Bronchial epithelial cell (primary cell): ENCODE results near the gene IMPACT. TPM values are rescaled to one million over a fixed set of nuclear protein-coding genes. Genes with fewer than 3 reads are reported as not detected.

Experiments
- DNase-seq: peaks from one replicate; pipeline ENCODE4 v3.0.0-alpha.2; 2010; ENCODE audit warnings: low read depth
- FAIRE-seq: peaks from 2 replicates; lab custom pipeline; 2011; peaks lifted over from hg19 to GRCh38; lab: Jason Lieb, UNC
- H3K27me3 ChIP-seq: 2 replicates; pipeline ENCODE4 v1.5.1; 2011; ENCODE audit warnings: low read length; ENCODE audit not compliant: control insufficient read depth, insufficient read depth
- H3K36me3 ChIP-seq: 2 replicates; pipeline ENCODE4 v1.5.1; 2011; ENCODE audit warnings: low read length; ENCODE audit not compliant: control insufficient read depth, insufficient read depth
- H3K4me3 ChIP-seq: 2 replicates; pipeline ENCODE4 v1.5.1; 2011; ENCODE audit warnings: mild to moderate bottlenecking, low read depth, low read length, control low read depth
- CTCF ChIP-seq: IDR thresholded peaks from 2 replicates; pipeline ENCODE4 v1.5.1; 2011; ENCODE audit warnings: mild to moderate bottlenecking, moderate library complexity, low read length, control low read depth, inconsistent platforms; ENCODE audit not compliant: insufficient read depth, severe bottlenecking
- total RNA-seq: library from RNA; depleted of rRNA; stranded (reverse); fragments of >200 nt; gene quantifications from 2 replicates; pipeline ENCODE4 v1.2.1, GENCODE V29; 2014

IMPACT gene
- total RNA-seq, 1 donor from 2014 or later = 24.5 TPM

DNA sequence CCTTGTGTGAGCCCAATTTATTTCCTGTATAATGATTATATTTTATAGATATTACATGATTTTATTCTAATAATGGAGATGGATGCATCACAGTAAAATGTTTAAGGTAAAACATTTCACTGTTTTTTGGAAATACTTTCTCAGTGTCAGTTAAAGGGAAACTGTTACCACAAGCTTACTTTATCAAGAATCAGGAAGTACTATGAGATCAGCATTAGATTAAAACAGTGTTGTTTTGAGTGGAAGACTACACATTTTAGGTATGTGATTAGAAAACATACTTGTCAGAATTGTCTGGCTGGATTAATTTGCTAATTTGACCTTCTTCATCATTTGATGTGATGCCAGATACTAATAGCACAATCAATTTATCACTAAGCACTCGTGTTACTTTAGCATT, 33.9 kb downstream of the IMPACT start, which contains the start of gene HRH4:
Gene HRH4, plus strand, starts transcription at position 250 of the 400 bp plus-strand sequence. Its CDS starts 92 bp downstream, at position 342.
- Histone ChIP-seq H3K4me3 (no peak within 1 kb of the TSS), H3K36me3 (no peaks in the 10 kb centered on the region), H3K27me3 (no peaks in the 10 kb centered on the region)
- no peak for TF ChIP-seq CTCF
- FAIRE-seq = no peak
- no peak for DNase-seq

DNA sequence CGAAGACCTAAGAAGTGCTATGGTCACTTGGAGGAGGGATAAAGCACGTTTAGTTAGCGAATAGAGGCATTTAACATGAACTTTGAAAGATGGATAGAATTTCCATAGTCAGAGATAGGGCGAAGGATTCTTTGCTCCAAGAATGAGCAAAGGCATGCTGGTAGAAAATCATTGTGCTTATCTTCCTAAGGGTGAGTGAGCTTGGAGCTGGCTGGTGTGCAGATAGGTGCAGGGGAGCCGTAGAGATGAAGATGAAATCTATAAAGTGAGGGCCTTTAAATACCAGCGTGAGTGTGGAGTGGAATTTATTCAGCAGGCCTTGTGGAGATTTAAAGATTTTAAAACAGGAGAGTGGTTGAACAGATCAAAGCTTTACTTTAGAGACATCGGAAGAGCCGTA, 35.5 kb downstream of the IMPACT start:
- no peak for TF ChIP-seq CTCF
- FAIRE-seq = no peak
- H3K27me3 ChIP-seq = no peaks in the 10 kb centered on the region

DNA sequence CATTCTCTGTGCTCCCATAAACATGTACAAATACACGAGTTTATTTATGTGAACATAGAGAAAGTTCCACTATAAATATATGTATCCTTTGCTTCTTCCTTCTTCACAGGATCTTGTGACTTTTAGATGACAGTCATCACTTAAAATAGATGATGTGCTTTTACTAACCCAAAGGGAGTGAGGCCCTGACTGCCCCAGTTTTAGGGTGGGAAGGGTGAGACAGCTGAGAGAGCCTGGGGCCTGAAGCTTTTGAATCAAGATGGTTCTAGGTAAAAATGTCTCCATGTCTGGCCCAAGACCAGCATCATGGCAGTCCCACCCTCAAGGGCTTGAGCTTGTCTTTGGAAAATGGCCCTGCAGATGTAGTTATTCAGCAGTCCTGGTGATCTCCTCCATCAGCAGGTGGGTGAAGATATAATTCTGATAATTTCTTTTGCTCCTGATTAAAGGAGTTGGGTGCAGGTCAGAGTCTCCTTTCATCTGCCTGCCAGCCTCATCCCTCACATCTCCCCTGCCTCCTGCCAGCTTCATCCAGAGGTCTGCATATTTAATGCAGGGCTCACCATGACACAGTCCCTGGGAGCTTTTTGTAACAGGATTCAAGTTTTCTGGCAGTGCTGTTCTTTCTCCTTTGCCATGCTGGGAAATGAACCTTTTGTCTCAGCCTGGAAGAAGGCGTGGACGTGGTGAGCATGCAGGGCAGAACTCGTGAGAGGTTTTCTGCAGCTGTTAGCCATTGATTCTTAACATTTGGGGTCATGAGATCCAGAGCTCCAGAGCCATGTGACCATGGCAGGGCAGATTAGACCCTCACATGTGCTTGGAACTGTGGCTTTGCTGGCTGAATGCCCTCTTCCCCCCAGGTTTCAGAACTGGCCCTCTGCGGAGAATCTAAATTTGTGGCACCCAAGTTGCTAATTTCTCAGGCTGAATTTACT, 36.6 kb downstream of the IMPACT start:
- no peak for DNase-seq
- no peaks in the 10 kb centered on the region for H3K27me3 ChIP-seq
- H3K4me3 ChIP-seq = no peak overlapping the region
- TF ChIP-seq CTCF = no peak
- peak; percentile 32 for FAIRE-seq
- no peaks in the 10 kb centered on the region for H3K36me3 ChIP-seq

More for the DNA sequence above, 35.5 kb downstream of the IMPACT start:
- no peaks in the 10 kb centered on the region for H3K36me3 ChIP-seq
- H3K4me3 ChIP-seq = no peak overlapping the region
- DNase-seq = no peak

DNA sequence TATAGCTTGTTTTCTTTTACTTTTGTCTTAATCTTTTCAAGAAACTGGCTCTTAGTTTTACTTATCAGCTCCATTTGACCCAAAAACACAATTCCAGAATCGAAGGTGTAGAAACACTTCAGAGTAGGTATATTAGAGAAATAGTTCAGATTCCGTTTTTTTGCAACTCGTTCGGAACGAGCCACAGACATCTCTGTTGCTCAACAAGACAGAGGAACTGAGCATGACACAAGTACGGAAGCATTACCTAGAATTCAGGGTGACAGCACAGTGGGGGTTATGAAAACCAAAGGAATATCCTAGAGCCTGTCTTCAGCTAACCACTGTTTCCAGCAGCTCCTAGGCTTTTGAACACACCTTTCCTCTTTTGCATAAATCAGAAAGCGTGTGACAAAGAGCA, 39.0 kb downstream of the IMPACT start:
- DNase-seq (no peak), FAIRE-seq (no peak)
- TF ChIP-seq CTCF = no peak
- Histone ChIP-seq H3K36me3 (no peaks in the 10 kb centered on the region), H3K4me3 (no peak overlapping the region), H3K27me3 (no peaks in the 10 kb centered on the region)

DNA sequence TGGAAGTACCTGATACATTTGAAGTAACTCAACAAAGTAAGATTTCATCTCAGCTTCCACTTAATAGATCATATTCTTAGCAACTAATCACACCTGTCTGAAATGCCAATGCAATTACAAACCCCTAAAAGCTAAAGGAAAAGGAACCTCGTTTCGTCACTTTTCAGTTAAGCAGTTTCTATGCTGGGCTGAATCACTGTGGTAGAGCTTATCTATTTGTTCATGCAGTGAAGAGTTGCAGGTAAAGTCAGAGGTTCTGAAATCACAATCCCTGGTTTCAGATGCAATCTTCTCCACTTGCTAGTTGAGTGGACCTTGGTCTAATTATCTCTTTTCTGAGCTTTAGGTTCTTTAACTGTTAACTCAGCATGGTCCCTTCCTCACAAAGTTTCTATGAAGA, 40.3 kb downstream of the IMPACT start:
- no peaks in the 10 kb centered on the region for H3K36me3 ChIP-seq
- H3K27me3 ChIP-seq = no peaks in the 10 kb centered on the region
- H3K4me3 ChIP-seq = no peak overlapping the region
- no peak for TF ChIP-seq CTCF
- FAIRE-seq = no peak
- peak; percentile 7 for DNase-seq
